K562 (cell line): ENCODE measurements around the gene SAMM50. TPM values are rescaled to one million over a fixed set of nuclear protein-coding genes. Genes with fewer than 3 reads are reported as not detected.

Experiments used
- ATAC-seq: fragments of 200-7000 bp; cut with Tn5 transposase; 3 replicates; pipeline ENCODE4 v1.9.1; 2020; ENCODE audit warnings: moderate library complexity
- BruUV-seq: library from RNA; stranded (reverse); fragments of 400-500 nt; replicated peaks from 2 replicates; lab custom pipeline; 2021; lab: Mats Ljungman, UMichigan
- CTCF ChIA-PET: fragments of 300-600 bp; formaldehyde crosslinking; extraction: SDS; loops from one replicate; lab custom pipeline; 2021; ENCODE audit warnings: low intra/inter-chr PET ratio; lab: Yijun Ruan, JAX
- POLR2A ChIA-PET: fragments of 300-600, 350-650 bp; sonication (Branson Sonifier 250); formaldehyde crosslinking; extraction: SDS; loops from one replicate; lab custom pipeline; 2021; ENCODE audit warnings: antibody characterized with exemption, inconsistent platforms; lab: Yijun Ruan, JAX
- DNase-seq, 4 experiments: peaks; one replicate each; pipeline versions ENCODE4 v3.0.0 to v3.0.0-alpha.2; 2011 to 2018; ENCODE audit warnings: low spot score in 3 of 4, mixed read lengths in 3 of 4; ENCODE audit errors: extremely low read depth in 1 of 4
- FAIRE-seq: peaks from 2 replicates; lab custom pipeline; 2011; peaks lifted over from hg19 to GRCh38; lab: Jason Lieb, UNC
- H2AFZ ChIP-seq: 2 replicates; pipeline ENCODE4 v1.6.0; 2011; ENCODE audit warnings: low read depth, low read length, control low read depth, inconsistent platforms
- H3K27ac ChIP-seq: fragments of 200-600 bp; 3 replicates; pipeline ENCODE4 v1.8.0; 2011; ENCODE audit warnings: low read depth, mild to moderate bottlenecking, control low read depth, inconsistent platforms, low read length, moderate library complexity, mixed read lengths; ENCODE audit errors: extremely low read depth
- H3K27me3 ChIP-seq, 2 experiments: fragments of 300-600 bp in 1 of 2; 2 replicates in 1 of 2; 3 replicates in 1 of 2; pipeline versions ENCODE4 v1.6.0 to v1.8.0; 2011; ENCODE audit warnings: inconsistent platforms in 2 of 2, low read length in 2 of 2, mild to moderate bottlenecking in 1 of 2, mixed read lengths in 1 of 2, moderate library complexity in 1 of 2; ENCODE audit not compliant: control insufficient read depth in 2 of 2, insufficient read depth in 2 of 2
- H3K36me3 ChIP-seq: fragments of 300-600 bp; 3 replicates; pipeline ENCODE4 v1.8.0; 2011; ENCODE audit warnings: mild to moderate bottlenecking, low read length, inconsistent platforms; ENCODE audit not compliant: control insufficient read depth, insufficient read depth
- H3K4me1 ChIP-seq, 2 experiments: fragments of 200-600 bp in 1 of 2; replicated peaks in 1 of 2; 2 replicates in 1 of 2; 3 replicates in 1 of 2; pipeline versions ENCODE4 v1.5.1 to v1.8.0; 2011; ENCODE audit warnings: inconsistent platforms in 2 of 2, low read length in 2 of 2, mild to moderate bottlenecking in 1 of 2, mixed read lengths in 1 of 2, moderate library complexity in 1 of 2; ENCODE audit not compliant: control insufficient read depth in 2 of 2, insufficient read depth in 2 of 2
- H3K4me2 ChIP-seq: 2 replicates; pipeline ENCODE4 v1.6.1; 2011; ENCODE audit warnings: low read length, control low read depth, inconsistent platforms, mixed read lengths; ENCODE audit not compliant: insufficient read depth
- H3K4me3 ChIP-seq: fragments of 200-600 bp; sonication (generic), shearing (Covaris generic); 2 replicates; pipeline ENCODE4 v1.5.1; 2016; ENCODE audit warnings: control low read depth, inconsistent platforms
- H3K79me2 ChIP-seq: fragments of 200-600 bp; 3 replicates; pipeline ENCODE4 v1.8.0; 2011; ENCODE audit warnings: low read length, inconsistent platforms; ENCODE audit not compliant: control insufficient read depth, insufficient read depth
- H3K9ac ChIP-seq, 2 experiments: 2 replicates each; pipeline versions ENCODE4 v1.6.0 to v1.6.1; 2011; ENCODE audit warnings: low read depth in 2 of 2, low read length in 2 of 2, control low read depth in 1 of 2, inconsistent platforms in 1 of 2, mild to moderate bottlenecking in 1 of 2, mixed read lengths in 1 of 2; ENCODE audit not compliant: insufficient read depth in 1 of 2
- H3K9me1 ChIP-seq: one replicate; pipeline ENCODE4 v1.6.0; 2011; ENCODE audit warnings: inconsistent platforms, mild to moderate bottlenecking, low read length, moderate library complexity; ENCODE audit not compliant: control insufficient read depth, insufficient read depth
- H3K9me3 ChIP-seq: replicated peaks from 2 replicates; pipeline ENCODE4 v1.5.1; 2011; ENCODE audit warnings: low read depth, low read length, inconsistent platforms; ENCODE audit not compliant: control insufficient read depth, insufficient read depth
- H4K20me1 ChIP-seq: replicated peaks from 2 replicates; pipeline ENCODE4 v1.6.1; 2011; ENCODE audit warnings: low read length, inconsistent platforms, mixed read lengths; ENCODE audit not compliant: control insufficient read depth, insufficient read depth
- CREB1 ChIP-seq, 2 experiments: sonication (generic) in 1 of 2; formaldehyde crosslinking in 1 of 2; IDR thresholded peaks; 2 replicates each; pipeline versions ENCODE4 v1.6.1 to v1.8.0; 2012 to 2022; ENCODE audit warnings: inconsistent platforms in 1 of 2, mild to moderate bottlenecking in 1 of 2, missing genetic modification reagents in 1 of 2, moderate library complexity in 1 of 2
- ELF4 ChIP-seq: fragments of 450-650 bp; formaldehyde crosslinking; IDR thresholded peaks from 2 replicates; pipeline ENCODE4 v1.4.0; 2022; ENCODE audit warnings: missing genetic modification characterization
- HCFC1 ChIP-seq: IDR thresholded peaks from 2 replicates; pipeline ENCODE4 v1.6.1; 2012; ENCODE audit warnings: low read depth, low read length, improper control_type of control experiment
- NCOA4 ChIP-seq: fragments of 450-650 bp; IDR thresholded peaks from 2 replicates; pipeline ENCODE4 v1.6.1; 2018; ENCODE audit warnings: mild to moderate bottlenecking; ENCODE audit not compliant: partially characterized antibody
- RBM14 ChIP-seq: fragments of 200-400 bp; formaldehyde crosslinking; IDR thresholded peaks from 2 replicates; pipeline ENCODE4 v1.6.1; 2018; ENCODE audit warnings: low read depth, mild to moderate bottlenecking, low read length, moderate library complexity, borderline replicate concordance; ENCODE audit not compliant: insufficient read depth
- RFX5 ChIP-seq: IDR thresholded peaks from 2 replicates; pipeline ENCODE4 v1.6.1; 2011; ENCODE audit warnings: low read depth, mild to moderate bottlenecking, improper control_type of control experiment, low read length
- SNIP1 ChIP-seq: fragments of 450-650 bp; IDR thresholded peaks from 2 replicates; pipeline ENCODE4 v1.7.1; 2017; ENCODE audit warnings: low read depth, mild to moderate bottlenecking
- ZNF668 ChIP-seq: fragments of 250-450 bp; sonication (Bioruptor Pico); IDR thresholded peaks from 2 replicates; pipeline ENCODE4 v1.8.0; 2022; ENCODE audit warnings: mild to moderate bottlenecking, inconsistent platforms
- ZNF740 ChIP-seq, 3 experiments: fragments of 200-800 bp in 1 of 3; sonication (Bioruptor generic) in 1 of 3; sonication (generic) in 1 of 3; formaldehyde crosslinking in 1 of 3; IDR thresholded peaks; 2 replicates each; pipeline versions ENCODE4 v1.6.1 to v1.8.0; 2016 to 2022; ENCODE audit warnings: mild to moderate bottlenecking in 2 of 3, missing compliant biosample characterization in 2 of 3, missing genetic modification characterization in 2 of 3, missing genetic modification reagents in 1 of 3
- WGBS: fragments of 100-300 bp; shearing (Covaris generic); methylation state at CpG from one replicate; pipeline ENCODE4 v1.1.6; 2016; ENCODE audit warnings: low coverage, mixed read lengths; ENCODE audit not compliant: insufficient coverage; ENCODE audit errors: missing lambda C conversion rate; 5-methylcytosine and 5-hydroxymethylcytosine counted together
- in situ Hi-C: fragments of 300-500 bp; cut with MboI; formaldehyde crosslinking; loops from 4 replicates; pipeline ENCODE4 v1.15.0; 2018; ENCODE audit warnings: inconsistent platforms, mixed read lengths
- intact Hi-C: fragments of 100-400 bp; cut with micrococcal nuclease; formaldehyde crosslinking; loops from 2 replicates; pipeline ENCODE4 v1.14.2; 2022
- polyA plus RNA-seq, 8 experiments: library from polyadenylated mRNA; depleted of rRNA in 4 of 8; stranded (reverse) in 5 of 8; unstranded in 3 of 8; fragments of >200 nt; fragmentation: Nextera tagmentation in 2 of 8; fragmentation: Illumina TruSeq in 1 of 8; extraction: Ambion mirVana in 2 of 8; extraction: Trizol in 1 of 8; gene quantifications; 2 replicates each; pipeline versions ENCODE4 v1.2.1 to v1.2.3, GENCODE V29; 2011 to 2014; ENCODE audit warnings: inconsistent platforms in 1 of 8, missing spikeins in 1 of 8
- total RNA-seq, 7 experiments: library from RNA; depleted of rRNA in 6 of 7; stranded (reverse); fragments of >200 nt in 6 of 7; fragmentation: Illumina TruSeq in 2 of 7; extraction: Trizol in 2 of 7; gene quantifications; 2 replicates each; pipeline versions ENCODE4 v1.2.1 to v1.2.3, GENCODE V29; 2011 to 2021; ENCODE audit warnings: low replicate concordance in 1 of 7

The SAMM50 gene
- total and polyA plus RNA-seq, 9 of the 15 experiments (the other 6 are each of a cell fraction or from before 2014, with no cell fraction given): 14.6 to 49.3 (median 38.1) TPM

- Histone ChIP-seq H2AFZ (no peak overlapping the region), H3K9me3 (no peaks in the 10 kb centered on the region), H3K4me1 (peaks cover 2 to 9% of the 10 kb centered on the region in 2 experiments; a peak in 3 of 5 replicates), H3K9me1 (no peaks in the 10 kb centered on the region), H4K20me1 (no peaks in the 10 kb centered on the region), H3K36me3 (no peaks in the 10 kb centered on the region), H3K4me2 (no peak overlapping the region), H3K9ac (no peak overlapping the region; a peak in 1 of 4 replicates), H3K27me3 (peaks cover 0 to 12% of the 10 kb centered on the region in 2 experiments; a peak in 3 of 5 replicates), H3K4me3 (no peak overlapping the region), H3K27ac (no peak overlapping the region), H3K79me2 (no peaks in the 10 kb centered on the region)
- CTCF ChIA-PET: no interaction called here
- BruUV-seq: no TSS peak
- intact Hi-C loops: no loop called here
- FAIRE-seq: no peak
- no peak for ATAC-seq
- in situ Hi-C loops: no loop called here
- DNase-seq: no peak
- WGBS: 0% methylated on average over 4 of the region's 4 CpGs
- POLR2A ChIA-PET: interaction anchor here (0.7 kb wide), 1 partner anchor 10 kb away, joined by 3 read pairs; no protein-coding TSS in a partner anchor
- TF ChIP-seq RFX5 (no peak), ELF4 (no peak), CREB1 (IDR thresholded peaks at IDR 0.05) (no peak), CREB1 (CRISPR knock-in tag; IDR thresholded peaks at IDR 0.05) (no peak), ZNF740 (CRISPR knock-in tag; IDR thresholded peaks at IDR 0.05) (no peak), ZNF740 (tag; IDR thresholded peaks at IDR 0.05) (no peak), SNIP1 (no peak), NCOA4 (no peak), HCFC1 (no peak), RBM14 (no peak), ZNF668 (CRISPR knock-in tag) (no peak)
- TF ChIP-seq, all 486 proteins: peak for 0
These were observed 33.9 kb upstream of the SAMM50 start for GRCh38 chr22:43921370-43921769.
